Non-pigmented ciliary epithelial cell (primary cell): ENCODE results near the gene C17orf100.
"Not testable (repeated sequence)": the region's sequence is repeated elsewhere in the genome, so short reads cannot be mapped to it uniquely, and the experiment has no call there.

Experiments
- DNase-seq: peaks from one replicate; pipeline ENCODE4 v3.0.0-alpha.2; 2010; ENCODE audit warnings: low read depth

Gene C17orf100

GRCh38 chr17:6691958-6692357 lies 40.4 kb downstream of the C17orf100 start:
- not testable (repeated sequence) for DNase-seq

- DNase-seq, result no peak
Measured at GRCh38 chr17:6695051-6695450, 43.5 kb downstream of the C17orf100 start.

GRCh38 chr17:6695565-6695964 lies 44.0 kb downstream of the C17orf100 start:
- no peak for DNase-seq

GRCh38 chr17:6696906-6697305 lies 45.3 kb downstream of the C17orf100 start:
- DNase-seq, result no peak

GRCh38 chr17:6698004-6698403 lies 46.4 kb downstream of the C17orf100 start:
- DNase-seq, result no peak

GRCh38 chr17:6699997-6700947 lies 48.7 kb downstream of the C17orf100 start:
- no peak for DNase-seq

- DNase-seq, result no peak
Measured at GRCh38 chr17:6700948-6701307, 49.4 kb downstream of the C17orf100 start.

GRCh38 chr17:6701719-6702118 lies 50.2 kb downstream of the C17orf100 start:
- no peak for DNase-seq

GRCh38 chr17:6702567-6703215 lies 51.1 kb downstream of the C17orf100 start:
- no peak for DNase-seq
